Subcutaneous adipose tissue (tissue), 4 donors: ENCODE data around the gene FOSL2. TPM values are rescaled to one million over a fixed set of nuclear protein-coding genes. Genes with fewer than 3 reads are reported as not detected.

Experiments used
- total RNA-seq, 4 donors: library from RNA; depleted of rRNA; stranded (reverse); fragments of >200 nt; gene quantifications; one replicate each; pipeline ENCODE4 v1.1.0, GENCODE V29; 2016
- TF ChIP-seq, protein P1 (sequence below): fragments of 450-650 bp; IDR thresholded peaks from one replicate; pipeline ENCODE4 v1.5.1; 2016; ENCODE audit warnings: low read depth, mild to moderate bottlenecking, control low read depth, antibody characterized with exemption, moderate library complexity

The FOSL2 gene
- total RNA-seq, 4 donors from 2014 or later: 69.7 to 137 (median 110) TPM

DNA sequence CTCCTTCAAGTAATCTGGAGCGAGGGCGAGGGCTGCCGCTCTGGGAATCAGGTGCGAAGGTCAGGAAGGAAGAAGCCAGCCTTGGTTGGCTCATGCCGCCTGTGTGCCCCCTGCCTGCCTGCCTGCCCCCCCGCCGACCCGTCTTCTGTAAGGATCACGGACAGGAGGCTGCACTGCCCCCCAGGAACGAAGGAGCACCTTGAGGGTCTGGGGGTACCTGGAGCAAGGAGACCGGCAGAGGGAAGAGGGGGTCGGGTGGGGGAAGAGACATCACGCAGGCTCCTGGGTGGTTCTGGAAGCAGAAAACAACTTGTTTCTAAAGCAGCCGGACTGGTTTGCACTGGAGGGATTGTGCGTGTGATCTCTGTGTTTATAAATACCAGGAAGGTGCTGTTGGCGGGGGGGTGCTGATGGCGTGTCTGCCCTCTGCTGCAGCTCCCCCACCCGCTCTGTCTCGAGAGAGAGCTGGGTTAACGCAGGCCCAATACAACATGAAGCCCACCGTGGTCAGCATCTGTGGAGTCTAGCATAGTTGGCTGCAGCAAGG is 1.7 kb downstream of the FOSL2 start:
- TF ChIP-seq, protein P1, sequence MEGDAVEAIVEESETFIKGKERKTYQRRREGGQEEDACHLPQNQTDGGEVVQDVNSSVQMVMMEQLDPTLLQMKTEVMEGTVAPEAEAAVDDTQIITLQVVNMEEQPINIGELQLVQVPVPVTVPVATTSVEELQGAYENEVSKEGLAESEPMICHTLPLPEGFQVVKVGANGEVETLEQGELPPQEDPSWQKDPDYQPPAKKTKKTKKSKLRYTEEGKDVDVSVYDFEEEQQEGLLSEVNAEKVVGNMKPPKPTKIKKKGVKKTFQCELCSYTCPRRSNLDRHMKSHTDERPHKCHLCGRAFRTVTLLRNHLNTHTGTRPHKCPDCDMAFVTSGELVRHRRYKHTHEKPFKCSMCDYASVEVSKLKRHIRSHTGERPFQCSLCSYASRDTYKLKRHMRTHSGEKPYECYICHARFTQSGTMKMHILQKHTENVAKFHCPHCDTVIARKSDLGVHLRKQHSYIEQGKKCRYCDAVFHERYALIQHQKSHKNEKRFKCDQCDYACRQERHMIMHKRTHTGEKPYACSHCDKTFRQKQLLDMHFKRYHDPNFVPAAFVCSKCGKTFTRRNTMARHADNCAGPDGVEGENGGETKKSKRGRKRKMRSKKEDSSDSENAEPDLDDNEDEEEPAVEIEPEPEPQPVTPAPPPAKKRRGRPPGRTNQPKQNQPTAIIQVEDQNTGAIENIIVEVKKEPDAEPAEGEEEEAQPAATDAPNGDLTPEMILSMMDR: no peak

DNA sequence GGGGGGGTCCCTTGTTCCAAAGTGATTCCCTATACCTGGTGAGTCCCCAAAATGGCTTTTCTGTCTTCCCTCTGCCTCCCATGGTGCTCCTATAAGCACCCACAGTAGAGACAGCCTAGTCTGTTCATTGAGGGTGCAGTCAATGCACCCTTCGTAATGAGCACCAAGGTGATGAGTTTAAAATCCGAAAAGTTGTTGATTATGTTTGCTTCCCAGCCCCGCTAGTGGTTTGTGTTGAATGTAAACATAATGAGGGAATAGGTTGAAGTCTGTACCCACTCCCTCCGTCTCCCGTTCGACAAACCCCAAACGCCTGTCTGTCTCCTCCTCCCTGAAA is 2.3 kb downstream of the FOSL2 start:
- TF ChIP-seq, protein P1: no peak

DNA sequence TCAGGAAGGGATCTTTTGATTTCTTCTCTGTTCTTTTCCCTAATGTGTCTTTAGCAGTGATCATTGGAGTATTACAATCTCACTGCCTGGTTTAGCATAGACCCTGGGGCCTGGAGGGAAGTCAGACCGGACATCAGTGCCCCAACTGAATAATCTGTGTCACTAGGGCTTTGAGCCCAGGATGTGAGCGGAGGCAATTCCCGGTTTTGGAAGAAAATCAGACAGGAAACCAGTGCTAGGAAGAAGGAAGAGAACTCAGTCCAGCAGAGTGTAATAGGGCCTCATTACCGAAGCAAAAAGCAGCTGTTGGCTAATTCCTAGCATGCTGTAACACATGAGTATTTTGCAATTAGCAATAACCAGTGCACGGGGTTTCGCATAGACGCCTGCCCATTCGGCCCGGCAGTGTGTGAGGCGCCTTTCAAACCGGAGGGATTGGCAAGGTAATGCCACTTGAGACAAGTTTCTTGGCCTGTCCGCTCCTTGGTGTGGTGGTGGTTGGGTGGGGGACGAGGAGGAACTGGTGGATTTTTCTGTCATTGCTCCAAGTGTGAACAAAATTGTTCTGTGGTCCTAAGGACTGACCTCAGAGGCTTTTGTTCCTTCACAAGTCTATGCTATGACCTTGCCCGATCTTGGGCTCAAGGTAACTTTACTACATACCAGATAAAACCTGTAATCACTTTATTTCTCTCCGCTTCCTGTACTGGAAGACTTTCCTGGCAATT is 2.8 kb downstream of the FOSL2 start:
- TF ChIP-seq, protein P1: no peak

DNA sequence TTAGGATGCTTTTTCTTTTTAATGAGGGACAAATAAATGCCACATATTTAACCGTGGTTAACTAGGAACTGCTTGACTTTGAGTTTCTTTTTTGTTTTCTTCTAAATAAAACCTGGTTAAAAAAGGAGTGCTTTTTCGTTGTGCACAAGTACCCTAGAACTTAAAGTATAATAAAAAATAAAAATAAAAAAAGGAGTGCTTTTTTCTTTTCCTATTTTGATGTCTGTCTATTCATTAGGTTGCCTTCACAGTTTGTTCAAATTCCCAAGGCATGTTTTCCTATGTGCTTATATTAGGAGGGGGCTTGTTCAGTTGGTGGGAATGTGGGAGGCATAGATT is 4.4 kb downstream of the FOSL2 start:
- TF ChIP-seq, protein P1: no peak

DNA sequence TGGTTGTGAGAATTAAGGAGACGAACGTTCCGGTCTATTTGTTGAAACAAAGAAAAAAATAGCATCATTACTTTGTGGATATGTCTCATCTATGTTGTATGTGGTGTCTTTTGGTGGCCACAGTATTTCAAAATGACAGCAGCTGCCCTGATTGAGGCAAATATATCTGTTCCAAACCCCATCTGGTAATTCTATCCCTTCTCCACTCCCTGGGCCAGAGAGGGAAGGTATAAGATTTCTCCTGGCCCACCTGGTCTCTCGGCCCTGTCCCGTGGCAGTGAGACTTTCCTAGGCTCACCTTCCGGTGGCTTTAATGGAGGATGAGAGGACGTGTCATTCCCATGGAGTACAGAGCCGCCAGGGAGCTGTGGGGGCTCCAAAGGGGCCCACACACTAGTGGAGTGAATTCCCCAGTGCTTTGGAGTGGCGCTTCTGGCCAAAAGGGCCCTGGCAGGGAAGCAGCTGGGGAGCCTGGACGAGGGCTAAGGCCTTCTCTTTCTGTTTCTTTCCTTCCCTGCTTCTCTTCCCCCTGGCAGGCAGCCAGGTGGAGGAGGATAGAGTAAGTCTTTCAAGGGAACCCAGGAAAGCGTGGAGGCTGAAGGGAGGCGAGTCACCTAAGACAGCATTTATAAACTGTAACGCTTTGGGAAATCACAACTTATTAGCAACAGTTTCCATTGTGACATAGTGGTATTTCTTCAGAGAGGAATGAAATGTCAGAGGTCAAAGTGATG is 5.6 kb downstream of the FOSL2 start:
- TF ChIP-seq, protein P1: no peak

DNA sequence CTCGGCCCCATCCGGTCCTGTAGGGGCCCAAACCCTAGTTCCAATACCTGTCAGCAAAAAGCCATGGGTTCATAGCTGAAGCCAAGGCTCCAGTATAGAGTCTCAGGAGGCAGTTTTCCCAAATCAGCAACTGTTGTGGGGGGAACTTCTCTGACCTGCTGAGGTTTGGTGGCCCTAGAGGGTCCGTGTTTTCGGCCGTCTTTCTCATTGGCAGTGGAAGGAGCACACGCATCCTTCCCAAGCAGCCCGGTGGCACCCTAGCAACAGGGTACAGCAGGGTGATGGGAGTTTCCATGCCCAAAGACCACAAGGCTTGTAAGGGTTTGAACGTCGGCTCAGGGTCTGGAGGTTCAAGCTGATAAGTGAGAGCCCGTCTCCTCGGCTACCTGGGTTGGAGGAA is 6.6 kb downstream of the FOSL2 start:
- TF ChIP-seq, protein P1: no peak

DNA sequence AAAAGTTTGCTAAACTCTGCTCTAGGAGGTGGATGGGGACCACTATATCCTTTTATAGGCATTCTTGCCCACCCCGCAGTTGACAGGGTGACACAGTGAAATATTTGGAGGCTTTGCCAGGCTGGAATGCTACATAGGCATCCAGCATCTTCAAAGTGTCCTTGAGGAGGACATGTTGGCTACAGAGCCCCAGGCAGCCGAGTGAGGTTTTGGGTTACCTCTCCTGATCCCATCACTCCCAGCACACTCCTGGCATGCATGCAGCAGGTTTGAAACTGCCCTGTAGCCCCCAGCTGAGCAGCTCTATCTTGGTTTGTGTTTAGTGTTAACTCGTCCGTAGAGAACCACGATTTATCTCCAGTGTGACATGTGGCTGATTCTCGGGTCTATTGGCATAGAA is 7.3 kb downstream of the FOSL2 start:
- TF ChIP-seq, protein P1: no peak
